GM12878 (cell line): ENCODE results near the gene DPH1. TPM values are rescaled to one million over a fixed set of nuclear protein-coding genes. Genes with fewer than 3 reads are reported as not detected.
A peak's percentile ranks its signal among the peaks of the same experiment; 100 is the strongest.

Source experiments
- ATAC-seq: fragments of 200-7000 bp; cut with Tn5 transposase; 3 replicates; pipeline ENCODE4 v1.9.1; 2020; ENCODE audit warnings: mild to moderate bottlenecking, moderate library complexity
- BruUV-seq: library from RNA; stranded (reverse); fragments of 400-500 nt; replicated peaks from 2 replicates; lab custom pipeline; 2021; lab: Mats Ljungman, UMichigan
- CTCF ChIA-PET: fragments of 300-600 bp; sonication (Branson Sonifier 250); formaldehyde crosslinking; extraction: SDS; loops from one replicate; lab custom pipeline; 2021; ENCODE audit warnings: inconsistent platforms; lab: Yijun Ruan, JAX
- POLR2A ChIA-PET: fragments of 350-600 bp; formaldehyde crosslinking; extraction: SDS; loops from one replicate; lab custom pipeline; 2021; ENCODE audit warnings: inconsistent platforms; lab: Charles Lee
- RAD21 ChIA-PET: fragments of 300-600 bp; sonication (Branson Sonifier 250); formaldehyde crosslinking; loops from one replicate; lab custom pipeline; 2023; ENCODE audit warnings: antibody characterized with exemption; ENCODE audit not compliant: unreplicated experiment; lab: Charles Lee
- SMC1A ChIA-PET: fragments of 300-600 bp; sonication (Branson Sonifier 250); formaldehyde crosslinking; loops from one replicate; lab custom pipeline; 2023; ENCODE audit not compliant: unreplicated experiment, uncharacterized antibody; lab: Charles Lee
- DNase-seq: peaks from one replicate; pipeline ENCODE4 v3.0.0-alpha.2; 2011; ENCODE audit warnings: low read depth, low spot score
- FAIRE-seq: peaks from 3 replicates; lab custom pipeline; 2011; peaks lifted over from hg19 to GRCh38; lab: Jason Lieb, UNC
- H2AFZ ChIP-seq: 2 replicates; pipeline ENCODE4 v1.6.0; 2011; ENCODE audit warnings: low read depth, low read length, control low read depth; ENCODE audit not compliant: control insufficient read depth
- H3K27ac ChIP-seq: 2 replicates; pipeline ENCODE4 v1.5.1; 2011; ENCODE audit warnings: control low read depth; ENCODE audit not compliant: control insufficient read depth, insufficient read depth
- H3K27me3 ChIP-seq, 2 experiments: replicated peaks in 1 of 2; 2 replicates each; pipeline versions ENCODE4 v1.6.0 to v1.6.1; 2011; ENCODE audit warnings: low read length in 1 of 2; ENCODE audit not compliant: control insufficient read depth in 2 of 2, insufficient read depth in 2 of 2
- H3K36me3 ChIP-seq, 2 experiments: 2 replicates each; pipeline ENCODE4 v1.5.1; 2011; ENCODE audit warnings: low read length in 1 of 2; ENCODE audit not compliant: control insufficient read depth in 2 of 2, insufficient read depth in 2 of 2
- H3K4me1 ChIP-seq: 2 replicates; pipeline ENCODE4 v1.6.1; 2011; ENCODE audit warnings: mild to moderate bottlenecking, low read length, moderate library complexity, mixed read lengths; ENCODE audit not compliant: control insufficient read depth, insufficient read depth
- H3K4me2 ChIP-seq: 2 replicates; pipeline ENCODE4 v1.6.0; 2011; ENCODE audit warnings: control low read depth; ENCODE audit not compliant: control insufficient read depth, insufficient read depth
- H3K4me3 ChIP-seq: fragments of 200-600 bp; sonication (generic); 2 replicates; pipeline ENCODE4 v1.5.1; 2016
- H3K79me2 ChIP-seq: 2 replicates; pipeline ENCODE4 v1.6.0; 2011; ENCODE audit warnings: low read length; ENCODE audit not compliant: control insufficient read depth, insufficient read depth
- H3K9ac ChIP-seq: 2 replicates; pipeline ENCODE4 v1.8.0; 2011; ENCODE audit warnings: low read length, control low read depth, mixed read lengths; ENCODE audit not compliant: control insufficient read depth, insufficient read depth
- H3K9me3 ChIP-seq: replicated peaks from 3 replicates; pipeline ENCODE4 v1.5.1; 2011; ENCODE audit warnings: mild to moderate bottlenecking, low read length; ENCODE audit not compliant: control insufficient read depth, insufficient read depth
- H4K20me1 ChIP-seq: 2 replicates; pipeline ENCODE4 v1.6.0; 2011; ENCODE audit not compliant: control insufficient read depth, insufficient read depth
- CBX5 ChIP-seq: sonication (generic); IDR thresholded peaks from 2 replicates; pipeline ENCODE4 v1.6.1; 2016; ENCODE audit warnings: low read depth, moderate library complexity, mild to moderate bottlenecking, inconsistent platforms
- CREM ChIP-seq: IDR thresholded peaks from 2 replicates; pipeline ENCODE4 v1.6.1; 2014; ENCODE audit warnings: antibody characterized with exemption, low read depth
- FOS ChIP-seq: IDR thresholded peaks from 3 replicates; pipeline ENCODE4 v1.6.1; 2011; ENCODE audit warnings: borderline replicate concordance; ENCODE audit not compliant: insufficient read length; ENCODE audit errors: extremely low read depth
- GATAD2B ChIP-seq: fragments of 450-650 bp; conservative IDR thresholded peaks from 2 replicates; pipeline ENCODE4 v1.6.1; 2017; ENCODE audit warnings: low read depth, mild to moderate bottlenecking, moderate library complexity
- NKRF ChIP-seq: fragments of 450-650 bp; conservative IDR thresholded peaks from 2 replicates; pipeline ENCODE4 v1.6.1; 2017; ENCODE audit warnings: mild to moderate bottlenecking, moderate library complexity
- RELB ChIP-seq: fragments of 450-650 bp; IDR thresholded peaks from 2 replicates; pipeline ENCODE4 v1.6.1; 2017; ENCODE audit warnings: low read depth, mild to moderate bottlenecking, moderate library complexity
- SMARCA5 ChIP-seq: fragments of 450-650 bp; IDR thresholded peaks from 2 replicates; pipeline ENCODE4 v1.6.1; 2017; ENCODE audit warnings: mild to moderate bottlenecking
- ZBTB4 ChIP-seq: fragments of 450-650 bp; formaldehyde crosslinking; IDR thresholded peaks from 2 replicates; pipeline ENCODE4 v1.4.0; 2022; ENCODE audit warnings: mild to moderate bottlenecking, moderate library complexity
- WGBS: methylation state at CpG from one replicate; pipeline ENCODE4 v1.1.6; 2016; ENCODE audit warnings: low lambda C conversion rate; ENCODE audit not compliant: insufficient replicate concordance, insufficient coverage; ENCODE audit errors: missing lambda C conversion rate; 5-methylcytosine and 5-hydroxymethylcytosine counted together
- in situ Hi-C: fragments of 300-500 bp; cut with MboI; formaldehyde crosslinking; loops from 9 replicates; pipeline ENCODE4 v1.14.3; 2018; ENCODE audit warnings: mixed read lengths
- intact Hi-C: fragments of 100-400 bp; cut with micrococcal nuclease; formaldehyde crosslinking; loops from one replicate; pipeline ENCODE4 v1.14.2; 2022; ENCODE audit not compliant: unreplicated experiment
- polyA plus RNA-seq, 11 experiments: library from polyadenylated mRNA; depleted of rRNA in 4 of 11; unstranded in 6 of 11; stranded (reverse) in 5 of 11; fragments of >200 nt; fragmentation: Nextera tagmentation in 4 of 11; fragmentation: Illumina TruSeq in 1 of 11; extraction: Ambion mirVana in 4 of 11; extraction: Trizol in 1 of 11; gene quantifications; 1 replicate in 1 of 11; 2 replicates in 10 of 11; pipeline versions ENCODE4 v1.2.1 to v1.2.3, GENCODE V29; 2011 to 2016; ENCODE audit warnings: inconsistent platforms in 2 of 11, missing spikeins in 2 of 11, low read depth in 1 of 11
- total RNA-seq, 4 experiments: library from RNA; depleted of rRNA in 3 of 4; stranded (reverse); fragments of >200 nt in 3 of 4; fragmentation: Illumina TruSeq in 1 of 4; extraction: Trizol in 1 of 4; gene quantifications; 2 replicates each; pipeline versions ENCODE4 v1.2.1 to v1.2.3, GENCODE V29; 2013 to 2021

Gene DPH1
- total and polyA plus RNA-seq, 10 of the 15 experiments (the other 5 are each of a cell fraction or from before 2014, with no cell fraction given), result 0.29 to 33.6 (median 20.2) TPM

GRCh38 chr17:2089021-2089422, 59.1 kb downstream of the DPH1 start:
- Histone ChIP-seq H3K27ac (peak overlapping the region; percentile 93), H4K20me1 (no peaks in the 10 kb centered on the region), H3K4me3 (peak overlapping the region; percentile 16; the same call in 1 of the 2 replicates), H3K4me2 (peak overlapping the region; percentile 71), H3K9ac (peak overlapping the region; percentile 68), H3K36me3 (peaks cover 5 to 6% of the 10 kb centered on the region in 2 experiments; a peak in 3 of 4 replicates), H3K9me3 (no peaks in the 10 kb centered on the region), H3K79me2 (peaks cover 16% of the 10 kb centered on the region), H2AFZ (no peak overlapping the region), H3K27me3 (no peaks in the 10 kb centered on the region), H3K4me1 (peaks cover 70% of the 10 kb centered on the region)
- TF ChIP-seq FOS, result no peak
- peak; percentile 46; the same call in 1 of the 2 replicates for TF ChIP-seq NKRF
- TF ChIP-seq CBX5, result no peak
- TF ChIP-seq ZBTB4, result peak; percentile 15; the same call in 1 of the 2 replicates
- no peak for TF ChIP-seq RELB
- 0 out of 2 replicates have a peak, but pooled peaks have one; percentile 37 for TF ChIP-seq SMARCA5
- peak; percentile 58; the same call in 1 of the 2 replicates for TF ChIP-seq GATAD2B
- TF ChIP-seq CREM, result 0 out of 2 replicates have a peak, but pooled peaks have one; percentile 22
- RAD21 ChIA-PET, result interaction anchor here (0.8 to 10.4 kb wide), 21 partner anchors 8 to 181 kb away, joined by 3 to 160 read pairs (median 14); partner anchors contain the start of gene HIC1
- BruUV-seq, result TSS peak; percentile 59
- CTCF ChIA-PET, result interaction anchor here (0.5 to 11.4 kb wide), 20 partner anchors 12 to 213 kb away, joined by 3 to 126 read pairs (median 7); partner anchors contain the start of gene HIC1
- SMC1A ChIA-PET, result interaction anchor here (0.7 to 7.1 kb wide), 25 partner anchors 13 to 193 kb away, joined by 3 to 107 read pairs (median 8); partner anchors contain the start of gene HIC1
- peak; percentile 52 for ATAC-seq
- WGBS, result 2% methylated on average over 8 of the region's 8 CpGs
- in situ Hi-C loops (no loop called here), intact Hi-C loops (loop anchor here (1.0 kb wide), 1 partner anchor 49 kb away; no protein-coding TSS in a partner anchor)
- DNase-seq, result no peak
- FAIRE-seq, result no peak
- POLR2A ChIA-PET, result interaction anchor here (0.6 to 10.8 kb wide), 17 partner anchors 15 to 178 kb away, joined by 3 to 148 read pairs (median 7); partner anchors contain the start of gene HIC1
